Effector memory CD4-positive, alpha-beta T cell (primary cell): ENCODE data around the gene RARB.

Experiments
- DNase-seq, 3 donors: peaks; one replicate each; pipeline ENCODE4 v3.0.0-alpha.2; 2020
- H3K27ac ChIP-seq: 2 replicates; pipeline ENCODE4 v1.7.0; 2013; ENCODE audit warnings: mild to moderate bottlenecking, low read length, moderate library complexity; ENCODE audit not compliant: insufficient read depth, poor library complexity, severe bottlenecking
- H3K27me3 ChIP-seq: replicated peaks from 2 replicates; pipeline ENCODE4 v1.7.0; 2013; ENCODE audit warnings: mild to moderate bottlenecking, low read length; ENCODE audit not compliant: insufficient read depth, control insufficient read depth, poor library complexity, severe bottlenecking
- H3K36me3 ChIP-seq: 2 replicates; pipeline ENCODE4 v1.7.0; 2013; ENCODE audit warnings: mild to moderate bottlenecking, low read length, moderate library complexity; ENCODE audit not compliant: control insufficient read depth, insufficient read depth
- H3K4me1 ChIP-seq: 2 replicates; pipeline ENCODE4 v1.7.0; 2013; ENCODE audit warnings: low read length, mild to moderate bottlenecking; ENCODE audit not compliant: control insufficient read depth, insufficient read depth, poor library complexity, severe bottlenecking
- H3K4me3 ChIP-seq: 2 replicates; pipeline ENCODE4 v1.7.0; 2013; ENCODE audit warnings: low read length, low read depth, mild to moderate bottlenecking; ENCODE audit not compliant: insufficient read depth, poor library complexity, severe bottlenecking
- H3K9me3 ChIP-seq: 2 replicates; pipeline ENCODE4 v1.7.0; 2013; ENCODE audit warnings: mild to moderate bottlenecking, low read length, moderate library complexity; ENCODE audit not compliant: control insufficient read depth

RARB gene

DNA sequence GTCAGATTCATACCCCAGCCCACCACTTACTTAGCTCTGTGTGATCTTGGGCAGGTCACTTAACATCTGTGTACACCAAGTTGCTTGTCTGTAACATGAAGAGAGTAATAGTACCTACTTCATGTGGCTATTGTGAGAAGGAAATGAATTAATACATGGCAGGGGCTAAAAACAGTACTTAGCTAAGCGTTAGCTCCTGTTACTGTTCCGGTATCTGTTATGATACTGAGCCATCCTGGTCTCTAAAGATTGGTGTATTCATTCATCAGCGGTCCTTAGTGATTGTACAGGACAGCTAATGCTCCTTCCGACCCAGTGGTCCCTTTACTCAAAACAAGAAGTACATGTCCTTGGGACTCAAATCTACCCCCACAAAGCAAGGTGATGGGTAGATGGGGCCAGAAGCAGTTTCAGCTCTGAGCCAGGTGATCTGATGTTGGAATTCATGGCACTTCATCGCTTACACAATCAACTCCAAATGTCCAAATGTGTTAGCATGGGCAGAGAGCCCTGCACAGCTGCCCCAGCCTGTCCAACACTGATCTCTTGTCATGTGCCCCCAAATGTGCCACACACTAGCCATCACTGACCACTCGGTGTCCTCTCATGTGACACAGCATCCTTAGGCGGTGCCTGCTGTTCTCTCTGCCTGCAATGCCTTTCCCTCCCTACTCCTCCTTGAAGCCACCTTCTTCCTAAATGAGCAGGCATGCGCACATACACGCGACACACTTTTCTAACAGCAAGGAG lies 84.1 kb downstream of the RARB start:
- Histone ChIP-seq H3K4me3 (no peak overlapping the region), H3K27me3 (no peaks in the 10 kb centered on the region), H3K9me3 (no peaks in the 10 kb centered on the region), H3K36me3 (no peaks in the 10 kb centered on the region), H3K27ac (no peak overlapping the region), H3K4me1 (no peaks in the 10 kb centered on the region)
- DNase-seq = no peak

DNA sequence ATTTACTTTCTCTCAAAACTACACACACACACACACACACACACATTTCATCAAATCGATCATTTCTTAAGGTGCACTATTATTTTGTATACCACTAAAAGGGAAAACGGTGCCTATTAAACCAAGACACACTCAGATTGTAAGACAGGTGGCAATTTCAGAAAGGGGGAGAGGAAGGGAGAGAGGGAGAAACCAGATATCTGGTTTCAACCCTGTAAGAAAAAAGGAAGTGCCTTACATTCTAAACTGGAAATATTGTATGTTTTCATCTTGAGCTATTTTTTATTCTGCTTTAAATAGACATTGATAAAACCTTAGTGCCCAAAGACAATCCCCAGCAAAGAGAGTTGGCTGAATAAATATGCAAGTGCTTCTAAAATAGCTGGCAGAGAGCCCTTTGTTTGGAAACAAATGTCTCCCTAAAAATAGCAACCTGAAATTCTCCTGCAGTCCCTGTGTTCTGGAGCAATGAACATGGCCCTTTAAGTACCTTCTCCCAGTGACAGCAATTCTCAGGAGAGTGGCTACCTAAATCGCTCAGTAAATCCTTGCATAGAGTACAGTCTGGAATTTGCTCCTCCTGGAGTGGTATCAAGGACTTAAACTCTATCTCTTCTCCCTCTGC lies 85.7 kb downstream of the RARB start:
- H3K27ac ChIP-seq = no peak overlapping the region
- H3K27me3 ChIP-seq = no peaks in the 10 kb centered on the region
- H3K4me1 ChIP-seq = no peaks in the 10 kb centered on the region
- H3K36me3 ChIP-seq = no peaks in the 10 kb centered on the region
- no peak overlapping the region for H3K4me3 ChIP-seq
- DNase-seq = no peak
- no peaks in the 10 kb centered on the region for H3K9me3 ChIP-seq

GRCh38 chr3:25515171-25515570 lies 87.1 kb downstream of the RARB start:
- Histone ChIP-seq H3K27me3 (no peaks in the 10 kb centered on the region), H3K27ac (no peak overlapping the region), H3K4me1 (no peaks in the 10 kb centered on the region), H3K36me3 (no peaks in the 10 kb centered on the region), H3K4me3 (no peak overlapping the region), H3K9me3 (no peaks in the 10 kb centered on the region)
- no peak for DNase-seq

DNA sequence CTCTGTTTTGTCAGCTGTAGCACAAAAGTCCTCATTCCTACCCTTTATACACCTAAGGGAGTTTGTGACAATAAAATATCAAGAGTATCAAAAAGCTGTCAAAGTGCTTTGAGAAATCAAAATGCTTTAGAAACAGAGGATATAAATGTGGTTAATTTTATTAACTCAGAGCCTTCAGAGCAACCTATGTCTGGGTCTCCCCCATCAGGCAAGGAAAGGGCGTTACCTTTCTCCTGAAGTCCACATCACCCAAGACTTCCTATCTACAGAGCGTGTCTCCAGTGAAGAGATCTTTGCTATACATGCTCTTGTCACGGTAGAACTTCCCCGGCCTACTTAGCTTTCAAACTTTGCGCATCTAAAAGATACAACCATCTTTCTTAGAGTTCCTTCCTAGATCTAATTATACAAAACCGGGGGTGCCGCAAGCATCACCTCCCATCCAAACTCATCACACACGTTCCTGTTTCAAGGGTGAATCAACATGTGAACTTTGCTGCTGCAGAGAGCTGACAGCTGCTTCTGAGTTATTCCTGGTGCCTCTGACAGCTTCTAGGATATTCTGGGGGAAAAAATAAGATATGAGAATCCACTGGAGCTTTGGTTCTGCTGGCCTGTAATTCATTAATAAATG lies 93.0 kb downstream of the RARB start:
- H3K36me3 ChIP-seq = no peaks in the 10 kb centered on the region
- H3K4me3 ChIP-seq = no peak overlapping the region
- H3K4me1 ChIP-seq = no peaks in the 10 kb centered on the region
- no peaks in the 10 kb centered on the region for H3K9me3 ChIP-seq
- H3K27ac ChIP-seq = no peak overlapping the region
- no peaks in the 10 kb centered on the region for H3K27me3 ChIP-seq
- DNase-seq = no peak

DNA sequence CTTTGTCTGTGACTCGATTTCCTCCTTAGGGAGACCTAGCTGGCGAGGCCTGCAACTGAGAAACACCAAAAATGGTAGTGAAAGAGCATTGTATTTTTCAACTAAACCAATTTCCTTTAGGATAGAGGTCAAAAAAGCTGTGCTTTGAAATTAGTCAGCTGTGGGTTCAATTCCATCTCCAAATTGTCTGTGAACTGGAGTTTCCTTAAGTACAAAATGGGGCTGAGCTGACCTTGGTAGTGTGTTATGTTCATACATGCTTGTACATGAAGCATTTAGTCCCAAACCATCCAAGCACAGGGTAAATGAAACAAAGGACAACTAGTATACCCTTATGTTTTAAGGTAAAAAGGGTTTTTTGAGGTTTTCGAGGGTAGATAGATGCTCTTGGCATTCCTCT lies 99.3 kb downstream of the RARB start:
- peaks cover 2% of the 10 kb centered on the region for H3K9me3 ChIP-seq
- H3K4me1 ChIP-seq = no peaks in the 10 kb centered on the region
- no peak overlapping the region for H3K4me3 ChIP-seq
- H3K36me3 ChIP-seq = no peaks in the 10 kb centered on the region
- no peak overlapping the region for H3K27ac ChIP-seq
- no peak for DNase-seq
- no peaks in the 10 kb centered on the region for H3K27me3 ChIP-seq

DNA sequence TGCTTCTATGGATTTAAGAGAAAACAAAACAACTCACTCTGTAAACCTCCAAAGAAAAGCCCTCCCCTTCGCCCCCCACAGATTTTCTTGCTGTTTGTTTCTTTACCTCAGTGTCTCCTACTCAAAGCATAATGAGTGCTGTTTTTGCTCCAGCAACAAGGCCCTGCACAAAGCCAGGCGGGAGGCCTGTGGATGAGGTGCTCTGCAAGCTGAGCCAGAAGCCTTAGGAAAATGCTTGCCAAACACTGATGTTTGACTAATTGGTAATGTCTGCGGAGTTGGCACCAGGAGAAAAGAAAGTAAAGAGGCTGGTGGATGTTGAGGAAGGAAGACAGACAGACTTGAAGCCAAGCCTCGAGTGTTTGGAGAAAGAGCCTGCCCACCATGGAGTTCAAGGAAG lies 99.7 kb downstream of the RARB start:
- no peak for DNase-seq
- Histone ChIP-seq H3K27me3 (no peaks in the 10 kb centered on the region), H3K36me3 (no peaks in the 10 kb centered on the region), H3K27ac (no peak overlapping the region), H3K4me3 (no peak overlapping the region), H3K4me1 (no peaks in the 10 kb centered on the region), H3K9me3 (peaks cover 5% of the 10 kb centered on the region)

DNA sequence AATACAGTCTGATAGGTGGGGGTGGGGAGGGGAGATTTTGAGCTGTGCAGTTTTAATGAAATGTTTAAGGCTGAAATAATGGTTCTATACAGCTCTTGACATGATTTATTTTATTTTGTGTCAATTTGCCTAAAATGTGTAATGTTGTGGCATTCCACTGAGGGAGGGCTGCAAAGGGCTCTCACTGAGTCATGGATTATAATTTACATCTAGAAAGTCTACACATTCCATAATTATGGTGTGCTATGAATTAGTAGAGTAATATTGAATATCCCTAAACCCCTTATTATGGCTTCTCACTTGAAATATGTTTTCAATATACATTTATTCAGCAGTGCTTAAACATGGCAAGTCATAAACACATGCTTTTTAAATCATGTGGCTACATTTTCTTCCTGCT lies 103.9 kb downstream of the RARB start:
- H3K4me3 ChIP-seq = no peak overlapping the region
- H3K9me3 ChIP-seq = peaks cover 5% of the 10 kb centered on the region
- H3K36me3 ChIP-seq = no peaks in the 10 kb centered on the region
- no peak overlapping the region for H3K27ac ChIP-seq
- no peaks in the 10 kb centered on the region for H3K27me3 ChIP-seq
- H3K4me1 ChIP-seq = no peaks in the 10 kb centered on the region
- no peak for DNase-seq

- Histone ChIP-seq H3K4me1 (no peaks in the 10 kb centered on the region), H3K27ac (no peak overlapping the region), H3K9me3 (peaks cover 5% of the 10 kb centered on the region), H3K27me3 (no peaks in the 10 kb centered on the region), H3K4me3 (no peak overlapping the region), H3K36me3 (no peaks in the 10 kb centered on the region)
- no peak for DNase-seq
These were observed 104.5 kb downstream of the RARB start for GRCh38 chr3:25532431-25533162.

- Histone ChIP-seq H3K9me3 (peaks cover 5% of the 10 kb centered on the region), H3K4me3 (no peak overlapping the region), H3K27ac (no peak overlapping the region), H3K4me1 (no peaks in the 10 kb centered on the region), H3K36me3 (no peaks in the 10 kb centered on the region), H3K27me3 (no peaks in the 10 kb centered on the region)
- no peak for DNase-seq
These were observed 105.3 kb downstream of the RARB start for GRCh38 chr3:25533399-25533798.

DNA sequence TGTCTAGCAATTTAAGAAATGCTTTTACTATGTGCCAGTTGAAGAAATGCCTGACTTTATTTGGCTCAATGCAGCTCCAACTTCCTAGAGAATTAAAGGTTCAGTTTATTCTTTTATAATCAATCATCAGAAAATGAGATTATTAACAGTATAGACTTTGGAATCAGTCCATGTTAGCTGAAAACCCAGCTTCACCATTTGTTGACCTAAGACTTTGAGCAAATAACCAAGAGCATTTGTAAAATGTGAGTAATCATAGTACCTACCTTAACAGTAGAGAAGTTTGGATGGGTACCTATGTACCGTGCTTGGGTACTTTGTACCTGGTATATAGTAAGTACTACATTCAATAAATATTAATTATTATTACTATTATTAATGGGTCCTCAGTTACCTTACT lies 105.9 kb downstream of the RARB start:
- Histone ChIP-seq H3K27ac (no peak overlapping the region), H3K27me3 (no peaks in the 10 kb centered on the region), H3K4me3 (no peak overlapping the region), H3K9me3 (peaks cover 5% of the 10 kb centered on the region), H3K36me3 (no peaks in the 10 kb centered on the region), H3K4me1 (no peaks in the 10 kb centered on the region)
- DNase-seq = no peak
